Astrocyte (in vitro differentiated cells and primary cell): ENCODE results near the gene KATNB1. TPM values are rescaled to one million over a fixed set of nuclear protein-coding genes. Genes with fewer than 3 reads are reported as not detected.

Source experiments
- DNase-seq: peaks from one replicate; pipeline ENCODE4 v3.0.0-alpha.2; 2010; ENCODE audit warnings: low read depth
- FAIRE-seq: peaks from 2 replicates; lab custom pipeline; 2011; peaks lifted over from hg19 to GRCh38; lab: Jason Lieb, UNC
- H2AFZ ChIP-seq: 2 replicates; pipeline ENCODE4 v1.6.0; 2012; ENCODE audit warnings: low read depth, low read length, inconsistent platforms
- H3K27ac ChIP-seq: 2 replicates; pipeline ENCODE4 v1.5.1; 2011; ENCODE audit warnings: low read depth, low read length, inconsistent platforms
- H3K27me3 ChIP-seq: 2 replicates; pipeline ENCODE4 v1.6.0; 2011; ENCODE audit warnings: low read length, inconsistent platforms; ENCODE audit not compliant: insufficient read depth
- H3K36me3 ChIP-seq: 2 replicates; pipeline ENCODE4 v1.5.1; 2011; ENCODE audit warnings: low read length, inconsistent platforms; ENCODE audit not compliant: insufficient read depth
- H3K4me1 ChIP-seq: 2 replicates; pipeline ENCODE4 v1.5.1; 2011; ENCODE audit warnings: low read length, inconsistent platforms; ENCODE audit not compliant: insufficient read depth
- H3K4me2 ChIP-seq: 2 replicates; pipeline ENCODE4 v1.6.0; 2012; ENCODE audit warnings: low read length, inconsistent platforms
- H3K4me3 ChIP-seq: 2 replicates; pipeline ENCODE4 v1.5.1; 2011; ENCODE audit warnings: low read depth, mild to moderate bottlenecking, low read length, inconsistent platforms; ENCODE audit not compliant: insufficient read depth
- H3K79me2 ChIP-seq: 2 replicates; pipeline ENCODE4 v1.6.0; 2012; ENCODE audit warnings: mild to moderate bottlenecking, low read length, inconsistent platforms; ENCODE audit not compliant: insufficient read depth
- H3K9ac ChIP-seq: 2 replicates; pipeline ENCODE4 v1.6.0; 2012; ENCODE audit warnings: mild to moderate bottlenecking, low read length, inconsistent platforms
- H3K9me3 ChIP-seq: 2 replicates; pipeline ENCODE4 v1.5.1; 2012; ENCODE audit warnings: low read depth, mild to moderate bottlenecking, low read length, inconsistent platforms; ENCODE audit not compliant: insufficient read depth
- H4K20me1 ChIP-seq: 2 replicates; pipeline ENCODE4 v1.6.0; 2012; ENCODE audit warnings: low read length, inconsistent platforms; ENCODE audit not compliant: insufficient read depth
- H3K27ac Mint-ChIP-seq: one replicate; pipeline ENCODE4 v1.8.0; 2021; ENCODE audit warnings: mild to moderate bottlenecking, mixed read lengths; ENCODE audit not compliant: unreplicated experiment
- H3K27me3 Mint-ChIP-seq: one replicate; pipeline ENCODE4 v1.8.0; 2021; ENCODE audit warnings: low read depth, mixed read lengths; ENCODE audit not compliant: unreplicated experiment
- H3K36me3 Mint-ChIP-seq: one replicate; pipeline ENCODE4 v1.8.0; 2021; ENCODE audit warnings: low read depth, mixed read lengths; ENCODE audit not compliant: unreplicated experiment
- H3K4me1 Mint-ChIP-seq: one replicate; pipeline ENCODE4 v1.8.0; 2021; ENCODE audit warnings: low read depth, mixed read lengths; ENCODE audit not compliant: unreplicated experiment
- H3K4me3 Mint-ChIP-seq: one replicate; pipeline ENCODE4 v1.8.0; 2021; ENCODE audit warnings: mild to moderate bottlenecking, moderate library complexity, mixed read lengths; ENCODE audit not compliant: unreplicated experiment
- H3K9me3 Mint-ChIP-seq: one replicate; pipeline ENCODE4 v1.8.0; 2021; ENCODE audit warnings: mild to moderate bottlenecking, mixed read lengths; ENCODE audit not compliant: unreplicated experiment
- EZH2 ChIP-seq: IDR thresholded peaks from 2 replicates; pipeline ENCODE4 v1.6.1; 2012; ENCODE audit warnings: mild to moderate bottlenecking, low read length, inconsistent platforms; ENCODE audit not compliant: insufficient read depth
- total RNA-seq: library from RNA; stranded (reverse); gene quantifications from 2 replicates; pipeline ENCODE4 v1.2.1, GENCODE V29; 2021
- TF ChIP-seq, protein P1 (sequence below): IDR thresholded peaks from 2 replicates; pipeline ENCODE4 v1.5.1; 2011; ENCODE audit warnings: low read depth, mild to moderate bottlenecking, inconsistent platforms, low read length, moderate library complexity; ENCODE audit not compliant: insufficient read depth

Gene KATNB1
- total RNA-seq, 1 donor from 2014 or later = 28.6 TPM

DNA sequence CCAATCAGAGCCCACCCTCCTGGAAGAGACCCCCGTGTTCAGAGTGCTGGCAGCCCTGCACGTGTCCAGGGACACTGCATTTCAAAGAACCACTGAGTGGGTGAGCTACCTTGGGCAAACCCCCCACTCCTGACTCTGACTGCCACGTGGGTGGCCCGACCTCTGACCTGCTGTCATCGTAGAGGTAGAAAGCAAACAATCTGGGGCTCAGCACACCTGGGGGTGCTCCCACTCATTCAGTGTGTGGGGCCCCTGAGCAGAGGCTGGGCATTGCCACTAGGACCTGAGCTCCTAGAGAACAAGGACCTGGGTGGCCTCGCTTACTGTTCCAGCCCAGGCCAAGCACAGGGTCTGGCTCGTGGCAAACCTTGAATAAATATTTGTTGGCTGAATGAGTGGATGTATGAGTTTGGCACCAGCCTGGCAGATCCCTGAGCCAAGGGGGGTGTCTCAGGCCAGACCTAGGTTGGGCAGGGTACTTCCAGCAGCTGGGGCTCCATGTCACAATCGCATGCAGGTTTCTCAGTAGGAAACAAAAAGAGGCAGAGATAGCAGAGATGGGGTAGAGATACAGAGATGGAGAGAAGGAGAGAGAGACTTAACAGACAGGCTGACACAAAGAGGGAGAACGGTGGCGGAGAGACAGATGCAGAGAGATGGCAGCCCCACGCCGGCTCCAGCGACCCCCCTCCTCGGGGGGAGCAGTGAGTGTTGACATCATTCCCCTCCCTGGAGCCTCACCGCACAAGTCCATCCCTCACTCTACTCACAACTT is 46.4 kb upstream of the KATNB1 start:
- no peak overlapping the region for H3K9ac ChIP-seq
- H3K27me3 Mint-ChIP-seq = peaks cover 54% of the 10 kb centered on the region
- peaks cover 9% of the 10 kb centered on the region for H3K9me3 Mint-ChIP-seq
- H3K36me3 Mint-ChIP-seq = no peaks in the 10 kb centered on the region
- H3K4me1 ChIP-seq = no peaks in the 10 kb centered on the region
- H2AFZ ChIP-seq = no peak overlapping the region
- H4K20me1 ChIP-seq = no peaks in the 10 kb centered on the region
- H3K27ac Mint-ChIP-seq = no peak overlapping the region
- H3K36me3 ChIP-seq = no peaks in the 10 kb centered on the region
- no peak overlapping the region for H3K4me3 ChIP-seq
- H3K4me2 ChIP-seq = no peak overlapping the region
- DNase-seq (no peak), FAIRE-seq (no peak)
- TF ChIP-seq, protein P1, sequence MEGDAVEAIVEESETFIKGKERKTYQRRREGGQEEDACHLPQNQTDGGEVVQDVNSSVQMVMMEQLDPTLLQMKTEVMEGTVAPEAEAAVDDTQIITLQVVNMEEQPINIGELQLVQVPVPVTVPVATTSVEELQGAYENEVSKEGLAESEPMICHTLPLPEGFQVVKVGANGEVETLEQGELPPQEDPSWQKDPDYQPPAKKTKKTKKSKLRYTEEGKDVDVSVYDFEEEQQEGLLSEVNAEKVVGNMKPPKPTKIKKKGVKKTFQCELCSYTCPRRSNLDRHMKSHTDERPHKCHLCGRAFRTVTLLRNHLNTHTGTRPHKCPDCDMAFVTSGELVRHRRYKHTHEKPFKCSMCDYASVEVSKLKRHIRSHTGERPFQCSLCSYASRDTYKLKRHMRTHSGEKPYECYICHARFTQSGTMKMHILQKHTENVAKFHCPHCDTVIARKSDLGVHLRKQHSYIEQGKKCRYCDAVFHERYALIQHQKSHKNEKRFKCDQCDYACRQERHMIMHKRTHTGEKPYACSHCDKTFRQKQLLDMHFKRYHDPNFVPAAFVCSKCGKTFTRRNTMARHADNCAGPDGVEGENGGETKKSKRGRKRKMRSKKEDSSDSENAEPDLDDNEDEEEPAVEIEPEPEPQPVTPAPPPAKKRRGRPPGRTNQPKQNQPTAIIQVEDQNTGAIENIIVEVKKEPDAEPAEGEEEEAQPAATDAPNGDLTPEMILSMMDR = no peak
- TF ChIP-seq EZH2 = no peak
- H3K27ac ChIP-seq = no peak overlapping the region
- no peak overlapping the region for H3K4me3 Mint-ChIP-seq
- peaks cover 9% of the 10 kb centered on the region for H3K27me3 ChIP-seq
- no peaks in the 10 kb centered on the region for H3K9me3 ChIP-seq
- no peaks in the 10 kb centered on the region for H3K79me2 ChIP-seq
- H3K4me1 Mint-ChIP-seq = no peaks in the 10 kb centered on the region

DNA sequence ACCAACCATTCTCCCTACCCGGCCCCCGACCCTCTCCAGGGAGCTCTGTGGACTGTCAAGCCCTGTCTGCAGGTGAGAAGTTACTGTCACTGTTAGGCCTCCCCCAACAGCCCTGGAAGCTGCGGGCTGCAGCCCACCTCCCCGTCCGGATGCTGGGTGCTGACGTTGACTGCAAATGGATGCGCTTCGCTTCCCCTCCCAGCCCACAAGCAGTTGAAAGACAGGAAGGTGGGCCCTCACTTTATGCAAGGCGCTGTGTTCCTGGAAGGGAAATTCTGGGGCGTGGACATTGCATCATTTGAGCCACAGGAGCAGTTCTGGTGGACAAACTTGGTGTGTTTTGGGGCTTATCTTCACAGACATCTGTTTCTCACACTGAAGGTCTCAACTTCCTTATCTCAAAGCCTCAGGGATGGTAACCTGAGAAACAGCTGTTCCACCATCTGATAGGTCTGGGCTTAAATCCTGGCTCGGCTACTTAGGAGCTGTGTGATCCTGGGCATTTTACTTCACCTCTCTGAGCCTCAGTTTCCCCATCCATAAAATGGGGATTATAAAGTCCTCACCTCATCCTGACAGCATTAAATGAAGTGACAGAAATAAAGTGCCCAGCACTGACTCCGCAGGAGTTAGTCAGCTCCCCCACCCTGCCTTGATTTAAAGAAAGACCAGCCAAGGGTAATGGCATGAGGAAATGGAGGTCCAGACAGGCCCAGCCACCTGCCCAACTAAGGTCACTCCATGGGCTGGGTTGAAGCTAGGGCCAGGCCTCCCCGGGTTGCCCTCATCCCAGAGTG is 45.6 kb upstream of the KATNB1 start:
- no peak for DNase-seq

More for the DNA sequence above, 45.6 kb upstream of the KATNB1 start:
- peaks cover 9% of the 10 kb centered on the region for H3K27me3 ChIP-seq
- no peak overlapping the region for H2AFZ ChIP-seq
- no peaks in the 10 kb centered on the region for H3K79me2 ChIP-seq
- peaks cover 9% of the 10 kb centered on the region for H3K9me3 Mint-ChIP-seq
- H3K36me3 Mint-ChIP-seq = no peaks in the 10 kb centered on the region
- H3K36me3 ChIP-seq = no peaks in the 10 kb centered on the region
- no peak overlapping the region for H3K4me3 Mint-ChIP-seq
- H3K27ac ChIP-seq = no peak overlapping the region
- H3K4me1 Mint-ChIP-seq = no peaks in the 10 kb centered on the region
- no peaks in the 10 kb centered on the region for H3K4me1 ChIP-seq
- no peak for TF ChIP-seq EZH2
- TF ChIP-seq, protein P1 = no peak
- H3K4me3 ChIP-seq = no peak overlapping the region
- H3K9ac ChIP-seq = no peak overlapping the region
- no peaks in the 10 kb centered on the region for H4K20me1 ChIP-seq
- no peaks in the 10 kb centered on the region for H3K9me3 ChIP-seq
- H3K27me3 Mint-ChIP-seq = peaks cover 51% of the 10 kb centered on the region
- FAIRE-seq = no peak
- no peak overlapping the region for H3K27ac Mint-ChIP-seq
- no peak overlapping the region for H3K4me2 ChIP-seq
